Testis (tissue), 2 donors: ENCODE results near the gene DOK5.

Experiments used
- CTCF ChIP-seq, 3 experiments: fragments of 450-650 bp in 2 of 3; fragments of 200-600 bp in 1 of 3; sonication (generic) in 1 of 3; IDR thresholded peaks; one replicate each; pipeline ENCODE4 v1.5.1; 2016 to 2019; ENCODE audit warnings: antibody characterized with exemption in 3 of 3, mild to moderate bottlenecking in 2 of 3, moderate library complexity in 1 of 3
- POLR2A ChIP-seq: fragments of 450-650 bp; IDR thresholded peaks from one replicate; pipeline ENCODE4 v1.6.1; 2017; ENCODE audit warnings: antibody characterized with exemption, mild to moderate bottlenecking, moderate library complexity

- no peak for TF ChIP-seq CTCF (IDR thresholded peaks at IDR 0.05)
- TF ChIP-seq POLR2A = no peak
Measured at GRCh38 chr20:54636575-54636974, 161.2 kb downstream of the DOK5 start.
